Keratinocyte (primary cell): ENCODE data around the gene LCTL. TPM values are rescaled to one million over a fixed set of nuclear protein-coding genes. Genes with fewer than 3 reads are reported as not detected.

ENCODE experiments used
- DNase-seq: peaks from one replicate; pipeline ENCODE4 v3.0.0-alpha.2; 2011; ENCODE audit warnings: low read depth, missing footprints, low spot score
- FAIRE-seq: peaks from 2 replicates; lab custom pipeline; 2011; peaks lifted over from hg19 to GRCh38; lab: Jason Lieb, UNC
- H2AFZ ChIP-seq: 2 replicates; pipeline ENCODE4 v1.6.0; 2012; ENCODE audit warnings: low read length, control low read depth, inconsistent platforms; ENCODE audit not compliant: control insufficient read depth
- H3K27ac ChIP-seq: 2 replicates; pipeline ENCODE4 v1.5.1; 2011; ENCODE audit warnings: low read length; ENCODE audit not compliant: control insufficient read depth, insufficient read depth
- H3K27me3 ChIP-seq: 3 replicates; pipeline ENCODE4 v1.6.0; 2011; ENCODE audit warnings: low read length; ENCODE audit not compliant: control insufficient read depth, insufficient read depth; ENCODE audit errors: extremely low read depth
- H3K36me3 ChIP-seq, 2 experiments: 2 replicates in 1 of 2; 3 replicates in 1 of 2; pipeline ENCODE4 v1.5.1; 2011; ENCODE audit warnings: low read length in 2 of 2, mild to moderate bottlenecking in 1 of 2; ENCODE audit not compliant: control insufficient read depth in 2 of 2, insufficient read depth in 2 of 2; ENCODE audit errors: extremely low read depth in 1 of 2
- H3K4me1 ChIP-seq: 3 replicates; pipeline ENCODE4 v1.5.1; 2011; ENCODE audit warnings: low read length; ENCODE audit not compliant: control insufficient read depth, insufficient read depth; ENCODE audit errors: extremely low read depth
- H3K4me2 ChIP-seq: 3 replicates; pipeline ENCODE4 v1.6.0; 2011; ENCODE audit warnings: low read depth, low read length; ENCODE audit not compliant: control insufficient read depth, insufficient read depth; ENCODE audit errors: extremely low read depth
- H3K4me3 ChIP-seq, 3 experiments: fragments of 200-600 bp in 1 of 3; sonication (generic) in 1 of 3; 2 replicates in 2 of 3; 3 replicates in 1 of 3; pipeline ENCODE4 v1.5.1; 2011 to 2016; ENCODE audit warnings: low read length in 3 of 3, mild to moderate bottlenecking in 3 of 3, control low read depth in 2 of 3, inconsistent platforms in 1 of 3, low read depth in 1 of 3, mixed read lengths in 1 of 3, mixed run types in 1 of 3, moderate library complexity in 1 of 3; ENCODE audit not compliant: control insufficient read depth in 2 of 3, insufficient read depth in 2 of 3; ENCODE audit errors: extremely low read depth in 1 of 3
- H3K79me2 ChIP-seq: 2 replicates; pipeline ENCODE4 v1.6.0; 2012; ENCODE audit warnings: low read length; ENCODE audit not compliant: control insufficient read depth, insufficient read depth
- H3K9ac ChIP-seq: 3 replicates; pipeline ENCODE4 v1.6.0; 2011; ENCODE audit warnings: low read length; ENCODE audit not compliant: control insufficient read depth, insufficient read depth; ENCODE audit errors: extremely low read depth
- H3K9me1 ChIP-seq: 3 replicates; pipeline ENCODE4 v1.6.0; 2011; ENCODE audit warnings: low read length; ENCODE audit not compliant: control insufficient read depth, insufficient read depth; ENCODE audit errors: extremely low read depth
- H3K9me3 ChIP-seq: 2 replicates; pipeline ENCODE4 v1.5.1; 2012; ENCODE audit warnings: low read depth, low read length; ENCODE audit not compliant: control insufficient read depth
- H4K20me1 ChIP-seq: 3 replicates; pipeline ENCODE4 v1.6.0; 2011; ENCODE audit warnings: low read length; ENCODE audit not compliant: control insufficient read depth, insufficient read depth; ENCODE audit errors: extremely low read depth
- CTCF ChIP-seq, 3 experiments: IDR thresholded peaks in 1 of 3; conservative IDR thresholded peaks in 1 of 3; optimal IDR thresholded peaks in 1 of 3; 2 replicates in 2 of 3; 3 replicates in 1 of 3; pipeline versions ENCODE3 to v1.5.1; 2011; ENCODE audit warnings: low read length in 3 of 3, mild to moderate bottlenecking in 3 of 3, moderate library complexity in 2 of 3, control low read depth in 1 of 3, inconsistent platforms in 1 of 3; ENCODE audit not compliant: insufficient read depth in 2 of 3; ENCODE audit errors: extremely low read depth in 1 of 3
- EZH2 ChIP-seq: IDR thresholded peaks from one replicate; pipeline ENCODE4 v1.6.1; 2012; ENCODE audit warnings: inconsistent platforms, mild to moderate bottlenecking, low read length, moderate library complexity
- dilution Hi-C: fragments of 300-500 bp; cut with MboI; formaldehyde crosslinking; loops from one replicate; pipeline ENCODE4 v1.7.0; 2020; ENCODE audit warnings: low sequenced_read_pairs; ENCODE audit not compliant: extremely low pct_ligation_motif_present
- polyA plus RNA-seq, 5 experiments: library from polyadenylated mRNA; depleted of rRNA in 3 of 5; stranded (reverse) in 3 of 5; stranded (forward) in 1 of 5; unstranded in 1 of 5; fragments of >200 nt; gene quantifications; 1 replicate in 1 of 5; 2 replicates in 3 of 5; 3 replicates in 1 of 5; pipeline versions ENCODE4 v1.2.1 to v1.2.3, GENCODE V29; 2011 to 2012; ENCODE audit warnings: missing spikeins in 2 of 5, low read depth in 1 of 5, low replicate concordance in 1 of 5

LCTL gene
- polyA plus RNA-seq, 1 donor (not counting 4 experiments of a cell fraction or from before 2014, with no cell fraction given): 0.38 TPM

GRCh38 chr15:66600240-66600627, 34.4 kb upstream of the LCTL start:
- Histone ChIP-seq H4K20me1 (no peaks in the 10 kb centered on the region), H3K36me3 (no peaks in the 10 kb centered on the region), H2AFZ (no peak overlapping the region), H3K4me1 (no peaks in the 10 kb centered on the region), H3K4me2 (no peak overlapping the region), H3K79me2 (no peaks in the 10 kb centered on the region), H3K27ac (no peak overlapping the region), H3K9me1 (no peaks in the 10 kb centered on the region), H3K9me3 (no peaks in the 10 kb centered on the region), H3K27me3 (peaks cover 13% of the 10 kb centered on the region), H3K9ac (no peak overlapping the region), H3K4me3 (no peak overlapping the region)
- dilution Hi-C loops: no loop called here
- FAIRE-seq: no peak
- TF ChIP-seq EZH2 (no peak), CTCF (optimal IDR thresholded peaks at IDR 0.05 in 1 of 3, IDR thresholded peaks at IDR 0.05 in 1 of 3, conservative IDR thresholded peaks at IDR 0.05 in 1 of 3; ENCODE audit: extremely low read depth in 1 of 3, insufficient read depth in 2 of 3, low read length in 3 of 3) (no peak)
- no peak for DNase-seq

- no peak overlapping the region for H3K4me2 ChIP-seq
- H2AFZ ChIP-seq: no peak overlapping the region
- no peaks in the 10 kb centered on the region for H4K20me1 ChIP-seq
- FAIRE-seq: no peak
- no peak for DNase-seq
- H3K27ac ChIP-seq: no peak overlapping the region
- dilution Hi-C loops: no loop called here
- H3K9ac ChIP-seq: no peak overlapping the region
- H3K27me3 ChIP-seq: peaks cover 13% of the 10 kb centered on the region
- H3K36me3 ChIP-seq: no peaks in the 10 kb centered on the region
- H3K9me1 ChIP-seq: no peaks in the 10 kb centered on the region
- TF ChIP-seq EZH2 (no peak), CTCF (optimal IDR thresholded peaks at IDR 0.05 in 1 of 3, IDR thresholded peaks at IDR 0.05 in 1 of 3, conservative IDR thresholded peaks at IDR 0.05 in 1 of 3; ENCODE audit: extremely low read depth in 1 of 3, insufficient read depth in 2 of 3, low read length in 3 of 3) (no peak)
- no peak overlapping the region for H3K4me3 ChIP-seq
- H3K79me2 ChIP-seq: no peaks in the 10 kb centered on the region
- no peaks in the 10 kb centered on the region for H3K4me1 ChIP-seq
- H3K9me3 ChIP-seq: no peaks in the 10 kb centered on the region
These were observed 33.9 kb upstream of the LCTL start for GRCh38 chr15:66599536-66600239.
